DMS53 treated with DMSO at 0.1 percent for 48 hours (cell line): Measurements from ENCODE around the gene MNT.

Experiments
- DNase-seq: peaks from one replicate; lab custom pipeline; 2025; ENCODE audit not compliant: unreplicated experiment; lab: John Stamatoyannopoulos, UW

MNT gene

GRCh38 chr17:2383628-2384167 is 17.2 kb downstream of the MNT start:
- no peak for DNase-seq

GRCh38 chr17:2380950-2381649 is 19.8 kb downstream of the MNT start:
- no peak for DNase-seq

- DNase-seq, result no peak
Measured at GRCh38 chr17:2380226-2380922, 20.5 kb downstream of the MNT start.

- DNase-seq, result no peak
Measured at GRCh38 chr17:2379489-2380225, 21.2 kb downstream of the MNT start.

- DNase-seq, result no peak
Measured at GRCh38 chr17:2378905-2379304, 22.0 kb downstream of the MNT start.

- DNase-seq, result no peak
Measured at GRCh38 chr17:2377659-2378058, 23.2 kb downstream of the MNT start.

- DNase-seq, result no peak
Measured at GRCh38 chr17:2376107-2376506, 24.8 kb downstream of the MNT start.

- DNase-seq, result no peak
Measured at GRCh38 chr17:2375406-2375805, 25.5 kb downstream of the MNT start.

- no peak for DNase-seq
Measured at GRCh38 chr17:2374549-2375285, 26.1 kb downstream of the MNT start.

GRCh38 chr17:2373179-2373578 is 27.7 kb downstream of the MNT start:
- no peak for DNase-seq

GRCh38 chr17:2372681-2373080 is 28.2 kb downstream of the MNT start:
- DNase-seq, result no peak

- DNase-seq, result no peak
Measured at GRCh38 chr17:2372180-2372579, 28.7 kb downstream of the MNT start.

- no peak for DNase-seq
Measured at GRCh38 chr17:2371183-2372130, 29.4 kb downstream of the MNT start.

- no peak for DNase-seq
Measured at GRCh38 chr17:2370211-2370589, 30.7 kb downstream of the MNT start.

GRCh38 chr17:2369551-2370210 is 31.2 kb downstream of the MNT start:
- no peak for DNase-seq

- DNase-seq, result no peak
Measured at GRCh38 chr17:2369039-2369438, 31.8 kb downstream of the MNT start.

- DNase-seq, result no peak
Measured at GRCh38 chr17:2368359-2368758, 32.5 kb downstream of the MNT start.

- no peak for DNase-seq
Measured at GRCh38 chr17:2366747-2367494, 33.9 kb downstream of the MNT start.

- no peak for DNase-seq
Measured at GRCh38 chr17:2365132-2365531, 35.7 kb downstream of the MNT start.
